ENCODE measurements around the gene GATA3.

The GATA3 gene

GRCh38 chr10:8072211-8072610 is 17.7 kb downstream of the GATA3 start:
- H3K9ac ChIP-seq (ENCODE audit: insufficient read length) = no peak overlapping the region
- H3K9me3 ChIP-seq (ENCODE audit: low read depth, low read length) = no peaks in the 10 kb centered on the region
- TF ChIP-seq FOXP2 (optimal IDR thresholded peaks at IDR 0.05; ENCODE audit: control extremely low read depth, extremely low read length, insufficient read depth) (no peak), POLR2AphosphoS5 (IDR thresholded peaks at IDR 0.05; ENCODE audit: borderline replicate concordance, low read depth, low read length) (no peak), EZH2 (IDR thresholded peaks at IDR 0.05) (no peak)
- no peak for DNase-seq (ENCODE audit: low read depth, low spot score)
- no peaks in the 10 kb centered on the region; the same call in 1 of the 2 replicates for H3K36me3 ChIP-seq (ENCODE audit: insufficient read depth, low read length)
- no peak overlapping the region for H3K27ac ChIP-seq
- H3K4me3 ChIP-seq = no peak overlapping the region

GRCh38 chr10:8073691-8074416 is 19.4 kb downstream of the GATA3 start:
- Histone ChIP-seq H3K36me3 (ENCODE audit: insufficient read depth, low read length) (no peaks in the 10 kb centered on the region; the same call in 1 of the 2 replicates), H3K4me3 (no peak overlapping the region), H3K9ac (ENCODE audit: insufficient read length) (no peak overlapping the region), H3K9me3 (ENCODE audit: low read depth, low read length) (no peaks in the 10 kb centered on the region), H3K27ac (no peak overlapping the region)
- no peak for TF ChIP-seq FOXP2 (optimal IDR thresholded peaks at IDR 0.05; ENCODE audit: control extremely low read depth, extremely low read length, insufficient read depth)
- TF ChIP-seq EZH2 (IDR thresholded peaks at IDR 0.05) = no peak
- DNase-seq (ENCODE audit: low read depth, low spot score) = no peak

- no peaks in the 10 kb centered on the region for H3K9me3 ChIP-seq (ENCODE audit: low read depth, low read length)
- H3K4me3 ChIP-seq = no peak overlapping the region
- H3K36me3 ChIP-seq (ENCODE audit: insufficient read depth, low read length) = no peaks in the 10 kb centered on the region; the same call in 1 of the 2 replicates
- no peak overlapping the region for H3K27ac ChIP-seq
- no peak for DNase-seq (ENCODE audit: low read depth, low spot score)
- no peak overlapping the region for H3K9ac ChIP-seq (ENCODE audit: insufficient read length)
- TF ChIP-seq EZH2 (IDR thresholded peaks at IDR 0.05) (no peak), FOXP2 (optimal IDR thresholded peaks at IDR 0.05; ENCODE audit: control extremely low read depth, extremely low read length, insufficient read depth) (no peak), POLR2AphosphoS5 (IDR thresholded peaks at IDR 0.05; ENCODE audit: borderline replicate concordance, low read depth, low read length) (no peak)
Observed at GRCh38 chr10:8074881-8075280, 20.4 kb downstream of the GATA3 start.

- Histone ChIP-seq H3K27ac (no peak overlapping the region), H3K4me3 (no peak overlapping the region), H3K9me3 (ENCODE audit: low read depth, low read length) (no peaks in the 10 kb centered on the region), H3K9ac (ENCODE audit: insufficient read length) (no peak overlapping the region), H3K36me3 (ENCODE audit: insufficient read depth, low read length) (no peaks in the 10 kb centered on the region; the same call in 1 of the 2 replicates)
- TF ChIP-seq POLR2AphosphoS5 (IDR thresholded peaks at IDR 0.05; ENCODE audit: borderline replicate concordance, low read depth, low read length) (no peak), EZH2 (IDR thresholded peaks at IDR 0.05) (no peak)
- DNase-seq (ENCODE audit: low read depth, low spot score) = no peak
Observed at GRCh38 chr10:8075282-8076260, 21.1 kb downstream of the GATA3 start.

GRCh38 chr10:8076933-8077332 is 22.4 kb downstream of the GATA3 start:
- H3K27ac ChIP-seq = no peak overlapping the region
- no peaks in the 10 kb centered on the region; the same call in 1 of the 2 replicates for H3K36me3 ChIP-seq (ENCODE audit: insufficient read depth, low read length)

GRCh38 chr10:8078027-8078426 is 23.5 kb downstream of the GATA3 start:
- H3K36me3 ChIP-seq (ENCODE audit: insufficient read depth, low read length) = no peaks in the 10 kb centered on the region; the same call in 1 of the 2 replicates
- TF ChIP-seq EZH2 (IDR thresholded peaks at IDR 0.05) = no peak
- no peak overlapping the region for H3K4me3 ChIP-seq
- DNase-seq (ENCODE audit: low read depth, low spot score) = no peak
- H3K9ac ChIP-seq (ENCODE audit: insufficient read length) = no peak overlapping the region
- no peaks in the 10 kb centered on the region for H3K9me3 ChIP-seq (ENCODE audit: low read depth, low read length)
- H3K27ac ChIP-seq = no peak overlapping the region

More at GRCh38 chr10:8076933-8077332, 22.4 kb downstream of the GATA3 start:
- no peak overlapping the region for H3K4me3 ChIP-seq
- no peak overlapping the region for H3K9ac ChIP-seq (ENCODE audit: insufficient read length)
- no peaks in the 10 kb centered on the region for H3K9me3 ChIP-seq (ENCODE audit: low read depth, low read length)
- TF ChIP-seq EZH2 (IDR thresholded peaks at IDR 0.05) (no peak), POLR2AphosphoS5 (IDR thresholded peaks at IDR 0.05; ENCODE audit: borderline replicate concordance, low read depth, low read length) (no peak), FOXP2 (optimal IDR thresholded peaks at IDR 0.05; ENCODE audit: control extremely low read depth, extremely low read length, insufficient read depth) (no peak)
- no peak for DNase-seq (ENCODE audit: low read depth, low spot score)

- H3K27ac ChIP-seq = no peak overlapping the region
- H3K4me3 ChIP-seq = no peak overlapping the region
- DNase-seq (ENCODE audit: low read depth, low spot score) = no peak
- H3K36me3 ChIP-seq (ENCODE audit: insufficient read depth, low read length) = no peaks in the 10 kb centered on the region
- TF ChIP-seq FOXP2 (optimal IDR thresholded peaks at IDR 0.05; ENCODE audit: control extremely low read depth, extremely low read length, insufficient read depth) (no peak), EZH2 (IDR thresholded peaks at IDR 0.05) (no peak), POLR2AphosphoS5 (IDR thresholded peaks at IDR 0.05; ENCODE audit: borderline replicate concordance, low read depth, low read length) (no peak)
- no peak overlapping the region for H3K9ac ChIP-seq (ENCODE audit: insufficient read length)
- no peaks in the 10 kb centered on the region for H3K9me3 ChIP-seq (ENCODE audit: low read depth, low read length)
Observed at GRCh38 chr10:8079126-8079525, 24.6 kb downstream of the GATA3 start.

GRCh38 chr10:8084799-8085198 is 30.3 kb downstream of the GATA3 start:
- H3K27ac ChIP-seq = no peak overlapping the region
- DNase-seq (ENCODE audit: low read depth, low spot score) = no peak
- H3K9me3 ChIP-seq (ENCODE audit: low read depth, low read length) = no peaks in the 10 kb centered on the region
- TF ChIP-seq POLR2AphosphoS5 (IDR thresholded peaks at IDR 0.05; ENCODE audit: borderline replicate concordance, low read depth, low read length) = no peak
- no peak overlapping the region for H3K4me3 ChIP-seq
- no peaks in the 10 kb centered on the region for H3K36me3 ChIP-seq (ENCODE audit: insufficient read depth, low read length)
- H3K9ac ChIP-seq (ENCODE audit: insufficient read length) = no peak overlapping the region

All from SK-N-MC (cell line).